ENCODE results near the gene ATP8B4.

Gene ATP8B4

DNA sequence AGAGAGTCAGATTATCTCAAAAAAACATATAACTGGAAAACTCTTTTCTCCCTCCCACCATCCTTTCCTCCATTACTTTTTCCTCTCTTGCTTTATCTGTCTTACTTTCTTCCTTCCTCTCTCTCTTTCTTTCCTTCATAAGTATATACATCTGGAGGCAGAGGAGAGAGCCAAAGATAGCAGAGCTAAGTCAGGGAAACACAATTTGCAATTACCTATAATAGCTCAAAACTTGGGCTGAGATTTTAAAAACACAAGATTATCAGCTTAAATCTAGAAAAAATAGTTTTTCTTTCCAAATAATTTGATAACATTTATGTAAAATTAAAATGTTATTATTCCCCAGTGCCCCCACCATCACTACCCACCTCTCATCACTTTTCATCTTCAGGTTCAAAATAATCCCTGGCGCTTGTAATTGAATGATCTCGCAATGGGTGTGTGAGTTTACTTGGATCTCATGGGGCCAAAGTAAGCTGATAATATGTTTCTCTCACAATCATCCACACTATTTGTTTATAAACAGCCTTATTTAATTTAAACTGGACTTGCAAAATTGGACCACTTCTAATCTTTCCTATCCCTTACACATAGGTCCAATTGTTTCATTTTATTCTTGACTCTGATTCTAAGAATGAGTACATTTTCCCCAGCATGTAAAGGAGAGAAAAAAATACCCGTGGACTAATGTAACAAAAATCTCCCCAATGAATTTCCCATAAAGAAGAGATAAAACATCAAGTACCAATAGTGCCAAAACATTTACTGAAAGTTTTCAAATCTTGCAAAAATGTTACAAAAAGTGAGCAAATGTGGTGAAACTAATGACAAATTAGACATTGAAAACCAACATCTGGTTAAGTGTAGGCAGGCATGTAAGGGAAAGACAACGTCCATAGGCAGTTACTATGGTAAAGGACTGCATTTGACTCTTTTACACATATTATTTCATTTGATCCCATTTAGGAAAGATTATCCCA lies 261.2 kb downstream of the ATP8B4 start:
- no peak overlapping the region for H3K4me3 ChIP-seq (ENCODE audit: low read length)
- DNase-seq (ENCODE audit: low read depth) = peak; percentile 20
- TF ChIP-seq, protein P1, sequence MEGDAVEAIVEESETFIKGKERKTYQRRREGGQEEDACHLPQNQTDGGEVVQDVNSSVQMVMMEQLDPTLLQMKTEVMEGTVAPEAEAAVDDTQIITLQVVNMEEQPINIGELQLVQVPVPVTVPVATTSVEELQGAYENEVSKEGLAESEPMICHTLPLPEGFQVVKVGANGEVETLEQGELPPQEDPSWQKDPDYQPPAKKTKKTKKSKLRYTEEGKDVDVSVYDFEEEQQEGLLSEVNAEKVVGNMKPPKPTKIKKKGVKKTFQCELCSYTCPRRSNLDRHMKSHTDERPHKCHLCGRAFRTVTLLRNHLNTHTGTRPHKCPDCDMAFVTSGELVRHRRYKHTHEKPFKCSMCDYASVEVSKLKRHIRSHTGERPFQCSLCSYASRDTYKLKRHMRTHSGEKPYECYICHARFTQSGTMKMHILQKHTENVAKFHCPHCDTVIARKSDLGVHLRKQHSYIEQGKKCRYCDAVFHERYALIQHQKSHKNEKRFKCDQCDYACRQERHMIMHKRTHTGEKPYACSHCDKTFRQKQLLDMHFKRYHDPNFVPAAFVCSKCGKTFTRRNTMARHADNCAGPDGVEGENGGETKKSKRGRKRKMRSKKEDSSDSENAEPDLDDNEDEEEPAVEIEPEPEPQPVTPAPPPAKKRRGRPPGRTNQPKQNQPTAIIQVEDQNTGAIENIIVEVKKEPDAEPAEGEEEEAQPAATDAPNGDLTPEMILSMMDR (conservative IDR thresholded peaks at IDR 0.05; ENCODE audit: low read length) = no peak

DNA sequence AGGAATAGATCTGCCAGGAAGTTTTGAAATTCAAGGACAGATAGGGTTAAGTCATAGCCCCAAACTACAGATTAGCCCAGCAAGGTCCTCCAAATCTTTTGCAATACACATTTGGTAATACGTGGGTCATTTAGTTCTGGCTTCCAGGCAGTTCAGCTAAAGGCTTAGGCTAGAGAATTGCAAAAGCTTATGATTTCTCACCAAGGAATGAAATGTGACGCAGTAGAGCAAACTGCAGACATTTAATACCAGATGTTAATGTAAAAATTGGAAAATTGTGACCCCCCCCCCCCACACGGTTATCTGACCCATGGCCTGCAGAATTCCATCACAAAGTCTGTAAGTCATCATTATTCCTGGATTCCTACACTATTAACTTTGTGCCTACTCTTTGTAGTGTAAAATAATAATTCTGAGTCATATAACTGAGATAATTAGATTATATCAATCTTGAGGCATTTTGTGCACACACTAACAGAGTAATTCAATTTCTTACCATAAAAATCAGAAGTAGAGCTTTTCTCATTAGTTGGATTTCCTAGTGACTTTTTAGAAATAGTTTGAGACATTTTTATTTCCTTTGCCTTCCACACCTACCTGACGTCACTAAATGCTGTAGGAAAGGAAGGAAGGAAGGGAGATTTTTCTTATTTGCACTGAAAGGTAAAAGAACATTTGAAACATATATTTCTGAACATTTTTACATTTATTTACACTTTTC lies 263.0 kb downstream of the ATP8B4 start:
- H3K4me3 ChIP-seq (ENCODE audit: low read length) = no peak overlapping the region
- TF ChIP-seq, protein P1 (conservative IDR thresholded peaks at IDR 0.05; ENCODE audit: low read length) = no peak
- peak; percentile 100 for DNase-seq (ENCODE audit: low read depth)

DNA sequence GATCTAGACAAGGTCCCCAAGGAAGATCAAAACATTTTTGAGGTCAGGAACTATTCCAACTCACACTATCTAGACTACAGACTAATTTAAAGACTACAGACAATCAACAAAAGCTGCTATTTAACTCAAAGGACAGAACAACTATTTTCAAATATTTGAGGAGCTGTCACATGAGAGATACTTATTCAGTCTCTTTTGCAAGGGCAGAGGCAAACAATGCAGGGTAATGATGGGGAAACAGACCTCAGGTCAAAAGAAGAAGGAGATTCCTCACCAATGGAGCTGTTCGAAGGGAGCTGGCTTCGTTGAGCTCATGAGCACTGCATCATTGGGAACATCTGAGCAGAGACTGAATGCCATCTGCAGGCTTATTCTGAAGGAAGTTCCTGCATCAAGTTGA lies 266.3 kb downstream of the ATP8B4 start:
- DNase-seq (ENCODE audit: low read depth) = peak; percentile 40
- H3K4me3 ChIP-seq (ENCODE audit: low read length) = no peak overlapping the region
- TF ChIP-seq, protein P1 (conservative IDR thresholded peaks at IDR 0.05; ENCODE audit: low read length) = no peak

DNA sequence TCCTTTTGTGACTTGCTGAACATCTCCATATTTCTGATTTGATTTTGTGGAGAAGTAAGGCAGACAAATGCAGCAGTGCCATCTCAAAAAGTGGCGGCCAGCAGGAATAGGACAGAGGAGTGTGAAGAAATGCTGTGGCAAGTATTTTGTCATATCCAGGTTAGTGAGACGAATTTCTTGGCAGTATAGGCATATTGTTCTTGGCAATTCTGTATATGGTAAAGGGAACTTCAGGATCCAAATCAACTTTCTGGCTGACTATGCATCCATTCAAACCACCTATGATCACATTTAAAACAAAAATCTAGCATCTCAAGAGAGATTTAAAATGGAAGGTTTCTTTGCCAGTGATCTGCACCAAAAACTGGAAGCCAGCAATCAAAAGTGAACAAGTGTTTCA lies 270.2 kb downstream of the ATP8B4 start:
- no peak overlapping the region for H3K4me3 ChIP-seq (ENCODE audit: low read length)
- no peak for DNase-seq (ENCODE audit: low read depth)
- TF ChIP-seq, protein P1 (conservative IDR thresholded peaks at IDR 0.05; ENCODE audit: low read length) = no peak

DNA sequence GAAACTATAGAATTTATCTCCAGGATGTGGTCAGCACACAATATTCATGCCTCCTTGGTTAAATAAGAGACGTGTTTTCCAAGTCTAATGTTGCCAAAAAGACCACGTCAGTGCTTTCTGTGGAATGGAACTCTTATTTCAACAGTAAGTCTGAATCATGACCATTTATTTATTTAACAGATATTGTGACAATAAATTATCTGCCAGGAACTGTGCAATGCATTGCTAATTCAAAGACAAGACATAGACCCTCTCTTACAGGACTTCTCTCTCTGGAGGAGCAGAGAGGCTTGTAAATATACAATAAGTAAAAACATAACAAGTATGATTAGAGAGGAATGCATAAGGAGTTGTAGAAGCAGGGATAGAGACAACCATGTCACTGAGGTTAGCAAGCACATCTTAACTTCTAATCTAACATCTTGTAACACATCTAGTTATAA lies 270.7 kb downstream of the ATP8B4 start:
- peak; percentile 99 for DNase-seq (ENCODE audit: low read depth)
- TF ChIP-seq, protein P1 (conservative IDR thresholded peaks at IDR 0.05; ENCODE audit: low read length) = no peak
- no peak overlapping the region for H3K4me3 ChIP-seq (ENCODE audit: low read length)

DNA sequence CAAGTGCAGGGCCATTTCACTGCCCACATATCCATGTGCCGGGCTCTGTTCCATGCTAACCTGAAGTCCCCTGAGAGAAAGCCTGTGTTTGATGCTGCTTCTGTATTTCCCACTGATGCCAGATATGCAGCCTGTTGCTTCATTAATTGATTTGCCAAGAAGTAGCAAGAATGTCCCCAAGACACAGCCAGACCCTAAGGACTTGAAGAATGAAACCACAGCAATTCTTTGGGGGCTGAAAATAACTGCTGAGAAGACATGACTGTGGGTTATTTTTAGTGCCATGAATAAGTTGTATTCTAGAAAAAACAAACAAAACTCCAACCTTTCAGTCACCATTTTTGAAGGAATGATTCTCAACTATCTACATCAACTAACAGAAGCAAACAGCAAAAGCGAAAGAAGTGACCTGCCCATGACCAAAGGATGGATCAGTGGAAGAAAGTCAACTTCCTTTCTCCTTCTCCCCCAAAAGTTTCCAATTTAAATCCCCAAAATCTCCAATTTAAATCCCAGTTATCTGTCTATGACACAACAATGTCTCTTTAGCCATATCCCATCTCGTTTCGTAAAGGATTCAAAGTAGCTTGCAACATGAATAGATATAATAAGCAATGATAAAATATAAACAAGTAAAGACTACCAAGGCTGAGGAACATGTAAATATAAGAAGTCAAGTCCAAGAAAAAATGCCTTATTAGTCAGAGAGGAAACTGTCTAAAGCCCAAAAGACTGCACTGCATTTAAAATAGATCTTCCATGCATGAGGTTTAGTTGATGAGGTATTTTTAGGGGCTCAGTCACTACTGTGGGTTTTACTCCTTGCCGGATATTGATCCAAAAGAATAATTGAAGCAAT lies 271.4 kb downstream of the ATP8B4 start:
- no peak overlapping the region for H3K4me3 ChIP-seq (ENCODE audit: low read length)
- TF ChIP-seq, protein P1 (conservative IDR thresholded peaks at IDR 0.05; ENCODE audit: low read length) = no peak
- peak; percentile 85 for DNase-seq (ENCODE audit: low read depth)

Data from AG10803 (cell line).